ENCODE results near the gene C2CD4D.

C2CD4D gene

GRCh38 chr1:151867765-151868411, 28.3 kb upstream of the C2CD4D start:
- CTCF ChIA-PET: interaction anchor here (0.6 kb wide), 1 partner anchor 140 kb away, joined by 4 read pairs; no protein-coding TSS in a partner anchor
- H3K27ac ChIP-seq (ENCODE audit: extremely low read depth, low read depth, low read length): no peak overlapping the region

GRCh38 chr1:151867321-151867720, 27.7 kb upstream of the C2CD4D start:
- H3K4me1 ChIP-seq (ENCODE audit: control insufficient read depth, insufficient read depth, low read length): no peaks in the 10 kb centered on the region
- H3K9me3 ChIP-seq (ENCODE audit: control insufficient read depth, insufficient read depth, low read depth, low read length): no peaks in the 10 kb centered on the region
- H3K27ac ChIP-seq (ENCODE audit: extremely low read depth, low read depth, low read length): no peak overlapping the region
- peak; percentile 72 for TF ChIP-seq ZNF513 (tag by site-specific recombination; IDR thresholded peaks at IDR 0.05)
- TF ChIP-seq ZBTB17 (tag by site-specific recombination; IDR thresholded peaks at IDR 0.05): no peak
- 0 out of 2 replicates have a peak, but pooled peaks have one; percentile 12 for TF ChIP-seq ZNF121 (tag by site-specific recombination; IDR thresholded peaks at IDR 0.05)
- H3K4me3 ChIP-seq (ENCODE audit: low read depth, low read length): no peak overlapping the region
- ChIA-PET CTCF (interaction anchor here (0.6 kb wide), 1 partner anchor 1973 kb away, joined by 3 read pairs; no protein-coding TSS in a partner anchor), POLR2A (no interaction called here)
- no peaks in the 10 kb centered on the region for H3K36me3 ChIP-seq (ENCODE audit: control insufficient read depth in 2 of 2, insufficient read depth in 1 of 2, low read length in 2 of 2)

More at GRCh38 chr1:151867765-151868411, 28.3 kb upstream of the C2CD4D start:
- H3K36me3 ChIP-seq (ENCODE audit: control insufficient read depth in 2 of 2, insufficient read depth in 1 of 2, low read length in 2 of 2): no peaks in the 10 kb centered on the region
- no peak overlapping the region for H3K4me3 ChIP-seq (ENCODE audit: low read depth, low read length)
- TF ChIP-seq MZF1 (tag by site-specific recombination; IDR thresholded peaks at IDR 0.05; ENCODE audit: borderline replicate concordance): peak; percentile 86; the same call in 1 of the 2 replicates
- no peak for TF ChIP-seq PRDM1 (tag by site-specific recombination; IDR thresholded peaks at IDR 0.05)
- H3K9me3 ChIP-seq (ENCODE audit: control insufficient read depth, insufficient read depth, low read depth, low read length): no peaks in the 10 kb centered on the region
- no peaks in the 10 kb centered on the region for H3K4me1 ChIP-seq (ENCODE audit: control insufficient read depth, insufficient read depth, low read length)
- POLR2A ChIA-PET: no interaction called here

GRCh38 chr1:151864411-151864810, 24.8 kb upstream of the C2CD4D start:
- no peak overlapping the region for H3K4me3 ChIP-seq (ENCODE audit: low read depth, low read length)
- no peaks in the 10 kb centered on the region for H3K36me3 ChIP-seq (ENCODE audit: control insufficient read depth in 2 of 2, insufficient read depth in 1 of 2, low read length in 2 of 2)
- CTCF ChIA-PET: interaction anchor here (0.5 to 0.7 kb wide), 2 partner anchors 18 to 68 kb away, joined by 3 read pairs; no protein-coding TSS in a partner anchor
- no peak overlapping the region for H3K27ac ChIP-seq (ENCODE audit: extremely low read depth, low read depth, low read length)
- TF ChIP-seq ZNF645 (tag by site-specific recombination; IDR thresholded peaks at IDR 0.05): no peak
- no peak for TF ChIP-seq ZNF660 (tag by site-specific recombination; IDR thresholded peaks at IDR 0.05)
- no peak for TF ChIP-seq ZNF423 (tag by site-specific recombination; IDR thresholded peaks at IDR 0.05)
- no peak for TF ChIP-seq ZSCAN4 (tag by site-specific recombination; IDR thresholded peaks at IDR 0.05)
- no peak for TF ChIP-seq ZNF140 (tag by site-specific recombination; IDR thresholded peaks at IDR 0.05)
- TF ChIP-seq ZBTB20 (tag by site-specific recombination; IDR thresholded peaks at IDR 0.05): no peak
- TF ChIP-seq ZNF473 (tag by site-specific recombination; IDR thresholded peaks at IDR 0.05): no peak
- no peak for TF ChIP-seq EGR2 (tag by site-specific recombination; IDR thresholded peaks at IDR 0.05; ENCODE audit: low read depth)
- TF ChIP-seq PRDM6 (tag by site-specific recombination; IDR thresholded peaks at IDR 0.05): no peak
- no peak for TF ChIP-seq ZEB2 (tag by site-specific recombination; IDR thresholded peaks at IDR 0.05)
- TF ChIP-seq ZSCAN5A (tag by site-specific recombination; IDR thresholded peaks at IDR 0.05): no peak
- TF ChIP-seq ZNF155 (tag by site-specific recombination; IDR thresholded peaks at IDR 0.05): no peak
- no peak for TF ChIP-seq GFI1B (tag by site-specific recombination; IDR thresholded peaks at IDR 0.05)
- no peak for TF ChIP-seq ZNF521 (tag by site-specific recombination; IDR thresholded peaks at IDR 0.05)
- no peak for TF ChIP-seq ZBTB48 (tag by site-specific recombination; IDR thresholded peaks at IDR 0.05)
- H3K4me1 ChIP-seq (ENCODE audit: control insufficient read depth, insufficient read depth, low read length): no peaks in the 10 kb centered on the region
- no peaks in the 10 kb centered on the region for H3K9me3 ChIP-seq (ENCODE audit: control insufficient read depth, insufficient read depth, low read depth, low read length)
- POLR2A ChIA-PET: no interaction called here

Data from HEK293 (cell line).